GM12878 (cell line): ENCODE measurements around the gene PRG2. TPM values are rescaled to one million over a fixed set of nuclear protein-coding genes. Genes with fewer than 3 reads are reported as not detected.

Source experiments
- ATAC-seq: fragments of 200-7000 bp; cut with Tn5 transposase; 3 replicates; pipeline ENCODE4 v1.9.1; 2020; ENCODE audit warnings: mild to moderate bottlenecking, moderate library complexity
- BruUV-seq: library from RNA; stranded (reverse); fragments of 400-500 nt; replicated peaks from 2 replicates; lab custom pipeline; 2021; lab: Mats Ljungman, UMichigan
- CTCF ChIA-PET: fragments of 300-600 bp; sonication (Branson Sonifier 250); formaldehyde crosslinking; extraction: SDS; loops from one replicate; lab custom pipeline; 2021; ENCODE audit warnings: inconsistent platforms; lab: Yijun Ruan, JAX
- POLR2A ChIA-PET: fragments of 350-600 bp; formaldehyde crosslinking; extraction: SDS; loops from one replicate; lab custom pipeline; 2021; ENCODE audit warnings: inconsistent platforms; lab: Charles Lee
- RAD21 ChIA-PET: fragments of 300-600 bp; sonication (Branson Sonifier 250); formaldehyde crosslinking; loops from one replicate; lab custom pipeline; 2023; ENCODE audit warnings: antibody characterized with exemption; ENCODE audit not compliant: unreplicated experiment; lab: Charles Lee
- SMC1A ChIA-PET: fragments of 300-600 bp; sonication (Branson Sonifier 250); formaldehyde crosslinking; loops from one replicate; lab custom pipeline; 2023; ENCODE audit not compliant: unreplicated experiment, uncharacterized antibody; lab: Charles Lee
- DNase-seq: peaks from one replicate; pipeline ENCODE4 v3.0.0-alpha.2; 2011; ENCODE audit warnings: low read depth, low spot score
- FAIRE-seq: peaks from 3 replicates; lab custom pipeline; 2011; peaks lifted over from hg19 to GRCh38; lab: Jason Lieb, UNC
- H2AFZ ChIP-seq: 2 replicates; pipeline ENCODE4 v1.6.0; 2011; ENCODE audit warnings: low read depth, low read length, control low read depth; ENCODE audit not compliant: control insufficient read depth
- H3K27ac ChIP-seq: 2 replicates; pipeline ENCODE4 v1.5.1; 2011; ENCODE audit warnings: control low read depth; ENCODE audit not compliant: control insufficient read depth, insufficient read depth
- H3K27me3 ChIP-seq, 2 experiments: replicated peaks in 1 of 2; 2 replicates each; pipeline versions ENCODE4 v1.6.0 to v1.6.1; 2011; ENCODE audit warnings: low read length in 1 of 2; ENCODE audit not compliant: control insufficient read depth in 2 of 2, insufficient read depth in 2 of 2
- H3K36me3 ChIP-seq, 2 experiments: 2 replicates each; pipeline ENCODE4 v1.5.1; 2011; ENCODE audit warnings: low read length in 1 of 2; ENCODE audit not compliant: control insufficient read depth in 2 of 2, insufficient read depth in 2 of 2
- H3K4me1 ChIP-seq: 2 replicates; pipeline ENCODE4 v1.6.1; 2011; ENCODE audit warnings: mild to moderate bottlenecking, low read length, moderate library complexity, mixed read lengths; ENCODE audit not compliant: control insufficient read depth, insufficient read depth
- H3K4me2 ChIP-seq: 2 replicates; pipeline ENCODE4 v1.6.0; 2011; ENCODE audit warnings: control low read depth; ENCODE audit not compliant: control insufficient read depth, insufficient read depth
- H3K4me3 ChIP-seq: fragments of 200-600 bp; sonication (generic); 2 replicates; pipeline ENCODE4 v1.5.1; 2016
- H3K79me2 ChIP-seq: 2 replicates; pipeline ENCODE4 v1.6.0; 2011; ENCODE audit warnings: low read length; ENCODE audit not compliant: control insufficient read depth, insufficient read depth
- H3K9ac ChIP-seq: 2 replicates; pipeline ENCODE4 v1.8.0; 2011; ENCODE audit warnings: low read length, control low read depth, mixed read lengths; ENCODE audit not compliant: control insufficient read depth, insufficient read depth
- H3K9me3 ChIP-seq: replicated peaks from 3 replicates; pipeline ENCODE4 v1.5.1; 2011; ENCODE audit warnings: mild to moderate bottlenecking, low read length; ENCODE audit not compliant: control insufficient read depth, insufficient read depth
- H4K20me1 ChIP-seq: 2 replicates; pipeline ENCODE4 v1.6.0; 2011; ENCODE audit not compliant: control insufficient read depth, insufficient read depth
- MXI1 ChIP-seq: fragments of 150-350 bp; IDR thresholded peaks from 2 replicates; pipeline ENCODE4 v1.6.1; 2011; ENCODE audit warnings: low read depth, mild to moderate bottlenecking, inconsistent platforms, low read length, improper control_type of control experiment
- MYB ChIP-seq: fragments of 150-350 bp; IDR thresholded peaks from 2 replicates; pipeline ENCODE4 v1.6.1; 2014; ENCODE audit warnings: mild to moderate bottlenecking, low read depth, low read length, borderline replicate concordance
- NFXL1 ChIP-seq: fragments of 450-650 bp; IDR thresholded peaks from 2 replicates; pipeline ENCODE4 v1.6.1; 2017; ENCODE audit warnings: antibody characterized with exemption, mild to moderate bottlenecking, borderline replicate concordance
- PAX5 ChIP-seq: IDR thresholded peaks from 2 replicates; pipeline ENCODE4 v1.6.1; 2011; ENCODE audit warnings: low read depth, low read length, borderline replicate concordance
- RCOR1 ChIP-seq: conservative IDR thresholded peaks from 2 replicates; pipeline ENCODE4 v1.6.1; 2012; ENCODE audit warnings: low read depth, low read length, improper control_type of control experiment
- RELB ChIP-seq: fragments of 450-650 bp; IDR thresholded peaks from 2 replicates; pipeline ENCODE4 v1.6.1; 2017; ENCODE audit warnings: low read depth, mild to moderate bottlenecking, moderate library complexity
- RFX5 ChIP-seq: IDR thresholded peaks from 2 replicates; pipeline ENCODE4 v1.6.1; 2011; ENCODE audit warnings: low read depth, low read length, improper control_type of control experiment
- SIN3A ChIP-seq: IDR thresholded peaks from 2 replicates; pipeline ENCODE4 v1.6.1; 2012; ENCODE audit warnings: low read depth, low read length, improper control_type of control experiment
- USF2 ChIP-seq: IDR thresholded peaks from 2 replicates; pipeline ENCODE4 v1.6.1; 2011; ENCODE audit warnings: low read depth, low read length, improper control_type of control experiment, borderline replicate concordance
- WGBS: methylation state at CpG from one replicate; pipeline ENCODE4 v1.1.6; 2016; ENCODE audit warnings: low lambda C conversion rate; ENCODE audit not compliant: insufficient replicate concordance, insufficient coverage; ENCODE audit errors: missing lambda C conversion rate; 5-methylcytosine and 5-hydroxymethylcytosine counted together
- in situ Hi-C: fragments of 300-500 bp; cut with MboI; formaldehyde crosslinking; loops from 9 replicates; pipeline ENCODE4 v1.14.3; 2018; ENCODE audit warnings: mixed read lengths
- intact Hi-C: fragments of 100-400 bp; cut with micrococcal nuclease; formaldehyde crosslinking; loops from one replicate; pipeline ENCODE4 v1.14.2; 2022; ENCODE audit not compliant: unreplicated experiment
- polyA plus RNA-seq, 11 experiments: library from polyadenylated mRNA; depleted of rRNA in 4 of 11; unstranded in 6 of 11; stranded (reverse) in 5 of 11; fragments of >200 nt; fragmentation: Nextera tagmentation in 4 of 11; fragmentation: Illumina TruSeq in 1 of 11; extraction: Ambion mirVana in 4 of 11; extraction: Trizol in 1 of 11; gene quantifications; 1 replicate in 1 of 11; 2 replicates in 10 of 11; pipeline versions ENCODE4 v1.2.1 to v1.2.3, GENCODE V29; 2011 to 2016; ENCODE audit warnings: inconsistent platforms in 2 of 11, missing spikeins in 2 of 11, low read depth in 1 of 11
- total RNA-seq, 4 experiments: library from RNA; depleted of rRNA in 3 of 4; stranded (reverse); fragments of >200 nt in 3 of 4; fragmentation: Illumina TruSeq in 1 of 4; extraction: Trizol in 1 of 4; gene quantifications; 2 replicates each; pipeline versions ENCODE4 v1.2.1 to v1.2.3, GENCODE V29; 2013 to 2021

PRG2 gene
- total and polyA plus RNA-seq, 10 of the 15 experiments (the other 5 are each of a cell fraction or from before 2014, with no cell fraction given) = 0.10 to 1.7 (median 0.56) TPM; not detected in 2

- Histone ChIP-seq H3K4me2 (no peak overlapping the region), H3K27me3 (no peaks in the 10 kb centered on the region; a peak in 1 of 4 replicates), H3K4me1 (no peaks in the 10 kb centered on the region), H3K9me3 (no peaks in the 10 kb centered on the region), H2AFZ (no peak overlapping the region), H3K4me3 (no peak overlapping the region), H3K79me2 (no peaks in the 10 kb centered on the region), H3K27ac (no peak overlapping the region), H4K20me1 (no peaks in the 10 kb centered on the region), H3K36me3 (no peaks in the 10 kb centered on the region), H3K9ac (no peak overlapping the region)
- FAIRE-seq (no peak), ATAC-seq (no peak), DNase-seq (no peak)
- POLR2A ChIA-PET = no interaction called here
- RAD21 ChIA-PET = no interaction called here
- SMC1A ChIA-PET = no interaction called here
- TF ChIP-seq RFX5 (no peak), PAX5 (no peak), SIN3A (no peak), MYB (no peak), USF2 (no peak)
- intact Hi-C loops = no loop called here
- no TSS peak for BruUV-seq
- CTCF ChIA-PET = no interaction called here
- in situ Hi-C loops = no loop called here
These were observed 12.3 kb downstream of the PRG2 start for GRCh38 chr11:57378186-57378585.

GRCh38 chr11:57377107-57377506, 13.3 kb downstream of the PRG2 start:
- DNase-seq (no peak), ATAC-seq (no peak), FAIRE-seq (no peak)
- 33% methylated on average over 5 of the region's 5 CpGs for WGBS
- no TSS peak for BruUV-seq
- Histone ChIP-seq H3K36me3 (no peaks in the 10 kb centered on the region), H3K27me3 (no peaks in the 10 kb centered on the region; a peak in 1 of 4 replicates), H2AFZ (no peak overlapping the region), H3K9me3 (no peaks in the 10 kb centered on the region), H3K9ac (no peak overlapping the region), H3K4me1 (no peaks in the 10 kb centered on the region), H3K4me3 (no peak overlapping the region), H3K4me2 (no peak overlapping the region), H4K20me1 (no peaks in the 10 kb centered on the region), H3K79me2 (no peaks in the 10 kb centered on the region), H3K27ac (no peak overlapping the region)
- intact Hi-C loops (no loop called here), in situ Hi-C loops (no loop called here)
- ChIA-PET SMC1A (no interaction called here), POLR2A (no interaction called here), RAD21 (no interaction called here), CTCF (no interaction called here)
- TF ChIP-seq RELB (no peak), NFXL1 (no peak), RCOR1 (no peak), MXI1 (no peak)
